Heart right ventricle (tissue), 16 donors: Measurements from ENCODE around the gene CRADD. TPM values are rescaled to one million over a fixed set of nuclear protein-coding genes. Genes with fewer than 3 reads are reported as not detected.

ENCODE experiments used
- ATAC-seq, 8 donors: fragments of 200-7000 bp; cut with Tn5 transposase; one replicate each; pipeline ENCODE4 v1.9.1; 2020; ENCODE audit warnings: mild to moderate bottlenecking in 8 of 8, moderate library complexity in 8 of 8, moderate number of reproducible peaks in 1 of 8
- DNase-seq, 2 donors: peaks; one replicate each; pipeline ENCODE4 v3.0.0-alpha.2; 2020
- H3K27ac ChIP-seq, 10 donors: fragments of 200-600 bp; sonication (generic) in 2 of 10; one replicate each; pipeline versions ENCODE4 v1.5.0 to v1.8.0; 2020 to 2022; ENCODE audit warnings: mild to moderate bottlenecking in 3 of 10
- H3K27me3 ChIP-seq, 7 donors: fragments of 200-600 bp; one replicate each; pipeline ENCODE4 v1.8.0; 2021 to 2022; ENCODE audit warnings: mild to moderate bottlenecking in 2 of 7
- H3K36me3 ChIP-seq, 9 donors: fragments of 200-600 bp; sonication (generic) in 1 of 9; one replicate each; pipeline versions ENCODE4 v1.5.0 to v1.8.0; 2020 to 2022; ENCODE audit warnings: mild to moderate bottlenecking in 2 of 9
- H3K4me1 ChIP-seq, 9 donors: fragments of 200-600 bp; sonication (generic) in 1 of 9; one replicate each; pipeline versions ENCODE4 v1.5.0 to v1.8.0; 2020 to 2022; ENCODE audit warnings: mild to moderate bottlenecking in 4 of 9
- H3K4me3 ChIP-seq, 10 donors: fragments of 200-600 bp; sonication (generic) in 2 of 10; one replicate each; pipeline versions ENCODE4 v1.5.0 to v1.8.0; 2020 to 2022; ENCODE audit warnings: mild to moderate bottlenecking in 7 of 10, moderate library complexity in 2 of 10
- H3K9me3 ChIP-seq, 11 donors: fragments of 200-600 bp in 10 of 11; sonication (generic) in 2 of 11; one replicate each; pipeline versions ENCODE4 v1.5.0 to v1.8.0; 2013 to 2022; ENCODE audit warnings: mild to moderate bottlenecking in 2 of 11, control low read depth in 1 of 11, moderate library complexity in 1 of 11
- CTCF ChIP-seq, 9 donors: fragments of 200-600 bp; sonication (generic) in 2 of 9; IDR thresholded peaks; one replicate each; pipeline versions ENCODE4 v1.5.0 to v1.8.0; 2021 to 2022; ENCODE audit warnings: antibody characterized with exemption in 9 of 9, mild to moderate bottlenecking in 5 of 9, moderate library complexity in 1 of 9
- WGBS, 2 donors: extraction: QIAGEN DNeasy Blood & Tissue Kit; methylation state at CpG; one replicate each; pipeline ENCODE4 v1.1.7; 2013; ENCODE audit warnings: inconsistent platforms in 1 of 2; 5-methylcytosine and 5-hydroxymethylcytosine counted together
- intact Hi-C, 10 donors: fragments of 100-400 bp; cut with DNase I; formaldehyde crosslinking; loops; one replicate each; pipeline versions ENCODE4 v1.11.1 to v1.14.2; 2022
- polyA plus RNA-seq, 2 donors: library from polyadenylated mRNA; stranded (reverse); fragments of 200-250 nt; gene quantifications; one replicate each; pipeline ENCODE4 v1.2.3, GENCODE V29; 2013
- total RNA-seq, 10 donors: library from RNA; stranded (reverse); fragmentation: NEBNext Ultra II Directional in 3 of 10; extraction: Animal tissue kit (Norgen Biotek cat#: 25700) in 3 of 10; gene quantifications; one replicate each; pipeline versions ENCODE4 v1.2.1 to v1.2.4, GENCODE V29; 2021 to 2023
- donor health status: Arrhythmogenic right ventricular cardiomyopathy.
- donor health status: ischemic (EF 13 %, LVEDD 7.1; RV severe dilation, severe dysfunction).
- donor health status: healthy with polysubstance abuse.
- donor health status: DM: no; HTN: yes; CAD: no.
- donor health status: DM: no; HTN: no; CAD: no.
- donor health status: ischemic (EF 25% LVEDD 6.9; RV normal size, moderate dysfunction).
- donor health status: ischemic (EF 25% LVEDD 5.7; RV mildly dilated, moderate dysfunction).
- donor health status: healthy.
- donor health status: DM: yes; HTN: yes; CAD: no.
- donor health status: Ischemic cardiomyopathy.
- donor health status: ischemic (EF 35%, LVEDD 5.7; RV mildly dilated, moderate dysfunction).
- donor health status: nonischemic (EF 11% LVEDD 7.7; RV severe dilation, severe dysfunction).
- donor health status: DM: yes; HTN: yes; CAD: no.
- donor health status: PGD.
- donor health status: ischemic (EF 29% LVEDD 5.4; RV normal size, mild dysfunction).
- donor health status: nonischemic (EF 23%, LVEDD 6.1; RV moderate dilation, normal function).

The CRADD gene
- total and polyA plus RNA-seq, 12 donors: 5.0 to 80.1 (median 51.4) TPM

- ATAC-seq (peak in 5 of 8 donors; percentile 45 to 70 (median 57)), DNase-seq (no peak)
- Histone ChIP-seq H3K4me1 (peaks cover 3 to 35% (median 24%) of the 10 kb centered on the region in 9 donors), H3K9me3 (peaks cover 0 to 30% (median 13%) of the 10 kb centered on the region in 11 donors), H3K27me3 (no peaks in the 10 kb centered on the region), H3K4me3 (no peak overlapping the region), H3K36me3 (no peaks in the 10 kb centered on the region), H3K27ac (peak overlapping the region; percentile 38 to 85 (median 68))
- intact Hi-C loops: no loop called here
- no peak for TF ChIP-seq CTCF (IDR thresholded peaks at IDR 0.05)
- 68 to 75% methylated on average over 5 of the region's 5 CpGs for WGBS, 2 donors
Observed at GRCh38 chr12:93713060-93713459, 35.9 kb downstream of the CRADD start.

- no peak for TF ChIP-seq CTCF (IDR thresholded peaks at IDR 0.05)
- WGBS, 2 donors: 67 to 74% methylated on average over 4 of the region's 4 CpGs
- DNase-seq (no peak), ATAC-seq (no peak)
- Histone ChIP-seq H3K9me3 (peaks cover 0 to 32% (median 13%) of the 10 kb centered on the region in 11 donors), H3K27ac (peak overlapping the region; percentile 47 to 85 (median 70)), H3K27me3 (no peaks in the 10 kb centered on the region), H3K4me3 (no peak overlapping the region), H3K36me3 (no peaks in the 10 kb centered on the region), H3K4me1 (peaks cover 3 to 35% (median 24%) of the 10 kb centered on the region in 9 donors)
- intact Hi-C loops: no loop called here
Observed at GRCh38 chr12:93713800-93714199, 36.6 kb downstream of the CRADD start.

- Histone ChIP-seq H3K9me3 (peaks cover 0 to 28% (median 9%) of the 10 kb centered on the region in 11 donors), H3K36me3 (no peaks in the 10 kb centered on the region), H3K27me3 (no peaks in the 10 kb centered on the region), H3K4me3 (peak overlapping the region in 1 of 10 donors; percentile 2), H3K4me1 (peaks cover 3 to 35% (median 24%) of the 10 kb centered on the region in 9 donors), H3K27ac (peak overlapping the region; percentile 47 to 85 (median 70))
- TF ChIP-seq CTCF (IDR thresholded peaks at IDR 0.05): no peak
- DNase-seq (peak in 1 of 2 donors; percentile 17), ATAC-seq (peak; percentile 65 to 83 (median 76))
- WGBS, 2 donors: 16 to 26% methylated on average over 5 of the region's 5 CpGs
- intact Hi-C loops: no loop called here
Observed at GRCh38 chr12:93714382-93714781, 37.2 kb downstream of the CRADD start.

- intact Hi-C loops: no loop called here
- H3K4me1 ChIP-seq: peaks cover 0 to 8% (median 6%) of the 10 kb centered on the region in 9 donors
- ATAC-seq: no peak
Observed at GRCh38 chr12:93719710-93720109, 42.5 kb downstream of the CRADD start.

More at GRCh38 chr12:93719710-93720109, 42.5 kb downstream of the CRADD start:
- Histone ChIP-seq H3K27ac (no peak overlapping the region), H3K4me3 (no peak overlapping the region), H3K36me3 (no peaks in the 10 kb centered on the region), H3K9me3 (peaks cover 0 to 47% (median 0%) of the 10 kb centered on the region in 11 donors), H3K27me3 (no peaks in the 10 kb centered on the region)
- WGBS, 2 donors: 79 to 95% methylated on average over 1 of the region's 1 CpG
- no peak for DNase-seq
- no peak for TF ChIP-seq CTCF (IDR thresholded peaks at IDR 0.05)
